HepG2 (cell line): Measurements from ENCODE around the gene DUS2. TPM values are rescaled to one million over a fixed set of nuclear protein-coding genes. Genes with fewer than 3 reads are reported as not detected.

ENCODE experiments used
- ARNT ChIP-seq: fragments of 450-650 bp; IDR thresholded peaks from 2 replicates; pipeline ENCODE4 v1.6.1; 2017
- ARNT2 ChIP-seq: sonication (generic); formaldehyde crosslinking; IDR thresholded peaks from 2 replicates; pipeline ENCODE4 v1.8.0; 2022; ENCODE audit warnings: mild to moderate bottlenecking, low read depth, missing genetic modification reagents, moderate library complexity
- ATRX ChIP-seq: sonication (generic); formaldehyde crosslinking; IDR thresholded peaks from 2 replicates; pipeline ENCODE4 v1.4.0; 2020; ENCODE audit warnings: missing genetic modification reagents, borderline replicate concordance
- CSRNP1 ChIP-seq: sonication (generic); formaldehyde crosslinking; IDR thresholded peaks from 2 replicates; pipeline ENCODE4 v1.8.1; 2023; ENCODE audit warnings: mild to moderate bottlenecking, missing genetic modification reagents
- FOXO1 ChIP-seq: sonication (generic); formaldehyde crosslinking; IDR thresholded peaks from 2 replicates; pipeline ENCODE4 v1.4.0; 2020; ENCODE audit warnings: missing genetic modification reagents
- HHEX ChIP-seq: IDR thresholded peaks from 2 replicates; pipeline ENCODE4 v1.6.1; 2016; ENCODE audit warnings: control low read depth
- HOXA7 ChIP-seq: sonication (generic); formaldehyde crosslinking; IDR thresholded peaks from 2 replicates; pipeline ENCODE4 v1.8.1; 2022; ENCODE audit warnings: mild to moderate bottlenecking, missing genetic modification reagents, moderate library complexity
- KDM2A ChIP-seq: sonication (generic); formaldehyde crosslinking; IDR thresholded peaks from 2 replicates; pipeline ENCODE4 v1.4.0; 2020; ENCODE audit warnings: low read depth, missing genetic modification reagents, borderline replicate concordance
- MIXL1 ChIP-seq: IDR thresholded peaks from 2 replicates; pipeline ENCODE4 v1.6.1; 2016
- MTF2 ChIP-seq: sonication (generic); formaldehyde crosslinking; IDR thresholded peaks from 2 replicates; pipeline ENCODE4 v1.5.0; 2020; ENCODE audit warnings: missing genetic modification reagents, borderline replicate concordance
- MYC ChIP-seq: sonication (generic); formaldehyde crosslinking; IDR thresholded peaks from 2 replicates; pipeline ENCODE4 v1.9.0; 2021; ENCODE audit warnings: missing genetic modification reagents, borderline replicate concordance
- RAD21 ChIP-seq: fragments of 450-650 bp; formaldehyde crosslinking; IDR thresholded peaks from 2 replicates; pipeline ENCODE4 v1.5.0; 2020; ENCODE audit warnings: mild to moderate bottlenecking
- SIN3B ChIP-seq: fragments of 150-350 bp; IDR thresholded peaks from 2 replicates; pipeline ENCODE4 v1.6.1; 2014; ENCODE audit warnings: low read length
- SMAD3 ChIP-seq: sonication (generic); formaldehyde crosslinking; IDR thresholded peaks from 2 replicates; pipeline ENCODE4 v1.4.0; 2020; ENCODE audit warnings: missing genetic modification reagents
- TOPORS ChIP-seq: sonication (generic); formaldehyde crosslinking; IDR thresholded peaks from 2 replicates; pipeline ENCODE4 v1.8.0; 2023; ENCODE audit warnings: mild to moderate bottlenecking, missing genetic modification reagents
- ZKSCAN5 ChIP-seq: sonication (generic); formaldehyde crosslinking; IDR thresholded peaks from 2 replicates; pipeline ENCODE4 v1.5.1; 2020; ENCODE audit warnings: mild to moderate bottlenecking, missing genetic modification reagents
- ZNF138 ChIP-seq: sonication (generic); formaldehyde crosslinking; IDR thresholded peaks from 2 replicates; pipeline ENCODE4 v1.5.0; 2020; ENCODE audit warnings: mild to moderate bottlenecking, low read depth, missing genetic modification reagents
- ZNF430 ChIP-seq: sonication (generic); formaldehyde crosslinking; IDR thresholded peaks from 2 replicates; pipeline ENCODE4 v1.9.0; 2021; ENCODE audit warnings: mild to moderate bottlenecking, missing genetic modification reagents
- ZNF543 ChIP-seq: sonication (generic); formaldehyde crosslinking; IDR thresholded peaks from 2 replicates; pipeline ENCODE4 v1.4.0; 2020; ENCODE audit warnings: mild to moderate bottlenecking, missing genetic modification reagents
- ZNF572 ChIP-seq: sonication (generic); formaldehyde crosslinking; IDR thresholded peaks from 2 replicates; pipeline ENCODE4 v1.5.1; 2020; ENCODE audit warnings: mild to moderate bottlenecking, missing genetic modification reagents
- ZNF691 ChIP-seq: sonication (generic); formaldehyde crosslinking; IDR thresholded peaks from 2 replicates; pipeline ENCODE4 v1.4.0; 2020; ENCODE audit warnings: missing genetic modification reagents, low read depth, mild to moderate bottlenecking, borderline replicate concordance
- ZNF776 ChIP-seq: sonication (generic); formaldehyde crosslinking; IDR thresholded peaks from 2 replicates; pipeline ENCODE4 v1.4.0; 2020; ENCODE audit warnings: mild to moderate bottlenecking, missing genetic modification reagents
- ZSCAN29 ChIP-seq: sonication (generic); formaldehyde crosslinking; conservative IDR thresholded peaks from 2 replicates; pipeline ENCODE4 v1.4.0; 2020; ENCODE audit warnings: mild to moderate bottlenecking, missing genetic modification reagents
- polyA plus RNA-seq, 8 experiments: library from polyadenylated mRNA; depleted of rRNA in 3 of 8; stranded (reverse) in 7 of 8; unstranded in 1 of 8; fragments of >200 nt; fragmentation: Illumina TruSeq in 4 of 8; extraction: Trizol in 4 of 8; gene quantifications; 2 replicates each; pipeline versions ENCODE4 v1.2.1 to v1.2.3, GENCODE V29; 2011 to 2016; ENCODE audit warnings: low read depth in 4 of 8, missing spikeins in 1 of 8, mixed read lengths in 1 of 8; ENCODE audit not compliant: insufficient read depth in 1 of 8
- total RNA-seq, 5 experiments: library from RNA; depleted of rRNA; stranded (reverse); fragments of >200 nt; fragmentation: Illumina TruSeq; extraction: Trizol; gene quantifications; 2 replicates each; pipeline ENCODE4 v1.2.3, GENCODE V29; 2016; ENCODE audit warnings: low read depth in 1 of 5
- TF ChIP-seq, protein P1 (sequence below): sonication (generic); formaldehyde crosslinking; IDR thresholded peaks from 2 replicates; pipeline ENCODE4 v1.4.0; 2020; ENCODE audit warnings: missing genetic modification reagents, borderline replicate concordance
- TF ChIP-seq, protein P2 (sequence below): sonication (generic); formaldehyde crosslinking; IDR thresholded peaks from 2 replicates; pipeline ENCODE4 v1.4.0; 2020; ENCODE audit warnings: mild to moderate bottlenecking, missing genetic modification reagents

DUS2 gene
- total and polyA plus RNA-seq, 2 of the 13 experiments (the other 11 are each of a cell fraction or from before 2014, with no cell fraction given) = 17.8 to 25.1 TPM

GRCh38 chr16:68079626-68080344 is 56.7 kb downstream of the DUS2 start (continued):
- TF ChIP-seq, protein P1, sequence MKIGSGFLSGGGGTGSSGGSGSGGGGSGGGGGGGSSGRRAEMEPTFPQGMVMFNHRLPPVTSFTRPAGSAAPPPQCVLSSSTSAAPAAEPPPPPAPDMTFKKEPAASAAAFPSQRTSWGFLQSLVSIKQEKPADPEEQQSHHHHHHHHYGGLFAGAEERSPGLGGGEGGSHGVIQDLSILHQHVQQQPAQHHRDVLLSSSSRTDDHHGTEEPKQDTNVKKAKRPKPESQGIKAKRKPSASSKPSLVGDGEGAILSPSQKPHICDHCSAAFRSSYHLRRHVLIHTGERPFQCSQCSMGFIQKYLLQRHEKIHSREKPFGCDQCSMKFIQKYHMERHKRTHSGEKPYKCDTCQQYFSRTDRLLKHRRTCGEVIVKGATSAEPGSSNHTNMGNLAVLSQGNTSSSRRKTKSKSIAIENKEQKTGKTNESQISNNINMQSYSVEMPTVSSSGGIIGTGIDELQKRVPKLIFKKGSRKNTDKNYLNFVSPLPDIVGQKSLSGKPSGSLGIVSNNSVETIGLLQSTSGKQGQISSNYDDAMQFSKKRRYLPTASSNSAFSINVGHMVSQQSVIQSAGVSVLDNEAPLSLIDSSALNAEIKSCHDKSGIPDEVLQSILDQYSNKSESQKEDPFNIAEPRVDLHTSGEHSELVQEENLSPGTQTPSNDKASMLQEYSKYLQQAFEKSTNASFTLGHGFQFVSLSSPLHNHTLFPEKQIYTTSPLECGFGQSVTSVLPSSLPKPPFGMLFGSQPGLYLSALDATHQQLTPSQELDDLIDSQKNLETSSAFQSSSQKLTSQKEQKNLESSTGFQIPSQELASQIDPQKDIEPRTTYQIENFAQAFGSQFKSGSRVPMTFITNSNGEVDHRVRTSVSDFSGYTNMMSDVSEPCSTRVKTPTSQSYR (CRISPR knock-in tag) = peak; percentile 92; the same call in 1 of the 2 replicates
- peak; percentile 77 for TF ChIP-seq TOPORS (CRISPR knock-in tag)
- TF ChIP-seq ZNF138 = peak; percentile 2; the same call in 1 of the 2 replicates
- no peak for TF ChIP-seq ARNT
- TF ChIP-seq SIN3B = no peak
- peak; percentile 85 for TF ChIP-seq ZNF430 (CRISPR knock-in tag)
- no peak; the same call in 1 of the 2 replicates for TF ChIP-seq ZNF691
- peak; percentile 97 for TF ChIP-seq MIXL1 (CRISPR knock-in tag)
- TF ChIP-seq MYC (CRISPR knock-in tag) = peak; percentile 90
- peak; percentile 84 for TF ChIP-seq KDM2A (CRISPR knock-in tag)
- no peak; the same call in none of the 2 replicates for TF ChIP-seq RAD21 (CRISPR knock-in tag)
- peak; percentile 100 for TF ChIP-seq FOXO1 (CRISPR knock-in tag)
- no peak for TF ChIP-seq HOXA7 (CRISPR knock-in tag)
- peak; percentile 94 for TF ChIP-seq ARNT2
- no peak for TF ChIP-seq ZKSCAN5 (CRISPR knock-in tag)
- no peak for TF ChIP-seq ZNF776 (CRISPR knock-in tag)
- peak; percentile 11; the same call in 1 of the 2 replicates for TF ChIP-seq HHEX (CRISPR knock-in tag)
- TF ChIP-seq ZNF572 (CRISPR knock-in tag) = no peak
- TF ChIP-seq, protein P2, sequence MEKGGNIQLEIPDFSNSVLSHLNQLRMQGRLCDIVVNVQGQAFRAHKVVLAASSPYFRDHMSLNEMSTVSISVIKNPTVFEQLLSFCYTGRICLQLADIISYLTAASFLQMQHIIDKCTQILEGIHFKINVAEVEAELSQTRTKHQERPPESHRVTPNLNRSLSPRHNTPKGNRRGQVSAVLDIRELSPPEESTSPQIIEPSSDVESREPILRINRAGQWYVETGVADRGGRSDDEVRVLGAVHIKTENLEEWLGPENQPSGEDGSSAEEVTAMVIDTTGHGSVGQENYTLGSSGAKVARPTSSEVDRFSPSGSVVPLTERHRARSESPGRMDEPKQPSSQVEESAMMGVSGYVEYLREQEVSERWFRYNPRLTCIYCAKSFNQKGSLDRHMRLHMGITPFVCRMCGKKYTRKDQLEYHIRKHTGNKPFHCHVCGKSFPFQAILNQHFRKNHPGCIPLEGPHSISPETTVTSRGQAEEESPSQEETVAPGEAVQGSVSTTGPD (CRISPR knock-in tag) = no peak; the same call in 1 of the 2 replicates
- no peak for TF ChIP-seq MTF2 (CRISPR knock-in tag)
- peak; percentile 95 for TF ChIP-seq CSRNP1 (CRISPR knock-in tag)
- no peak for TF ChIP-seq ZSCAN29 (CRISPR knock-in tag)
- TF ChIP-seq SMAD3 (CRISPR knock-in tag) = peak; percentile 45
- TF ChIP-seq ZNF543 (CRISPR knock-in tag) = peak; percentile 52; the same call in 1 of the 2 replicates
- no peak for TF ChIP-seq ATRX (CRISPR knock-in tag)
